ENCODE results near the gene TPRN. TPM values are rescaled to one million over a fixed set of nuclear protein-coding genes. Genes with fewer than 3 reads are reported as not detected.

TPRN gene
- total and polyA plus RNA-seq, 9 of the 15 experiments (the other 6 are each of a cell fraction or from before 2014, with no cell fraction given) = 0.31 to 31.9 (median 4.4) TPM

- H3K27me3 ChIP-seq (ENCODE audit: control insufficient read depth in 2 of 2, insufficient read depth in 2 of 2, low read length in 2 of 2) = peaks cover 29 to 55% of the 10 kb centered on the region in 2 experiments; a peak in 4 of 5 replicates
- no TSS peak for BruUV-seq (replicated peaks)
- no peaks in the 10 kb centered on the region for H3K79me2 ChIP-seq (ENCODE audit: control insufficient read depth, insufficient read depth, low read length)
- H3K4me3 ChIP-seq = no peak overlapping the region
- no peak overlapping the region; a peak in 1 of 4 replicates for H3K9ac ChIP-seq (ENCODE audit: insufficient read depth in 1 of 2, low read depth in 2 of 2, low read length in 2 of 2)
- peaks cover 0 to 98% of the 10 kb centered on the region in 2 experiments; a peak in 2 of 5 replicates for H3K4me1 ChIP-seq (replicated peaks in 1 of 2; ENCODE audit: control insufficient read depth in 2 of 2, insufficient read depth in 2 of 2, low read length in 2 of 2)
- no peaks in the 10 kb centered on the region for H3K9me1 ChIP-seq (ENCODE audit: control insufficient read depth, insufficient read depth, low read length)
- no peaks in the 10 kb centered on the region; the same call in 1 of the 2 replicates for H4K20me1 ChIP-seq (replicated peaks; ENCODE audit: control insufficient read depth, insufficient read depth, low read length)
- DNase-seq (ENCODE audit: extremely low read depth in 1 of 4, low spot score in 3 of 4) = no peak
- H3K4me2 ChIP-seq (ENCODE audit: insufficient read depth, low read length) = no peak overlapping the region
- no peak for FAIRE-seq
- TF ChIP-seq THAP12 (CRISPR knock-in tag; IDR thresholded peaks at IDR 0.05) = no peak
- TF ChIP-seq USF2 (CRISPR knock-in tag; IDR thresholded peaks at IDR 0.05) = peak; percentile 16; the same call in 1 of the 2 replicates
- no peak for ATAC-seq
- ChIA-PET POLR2A (interaction anchor here (0.5 to 1.4 kb wide), 5 partner anchors 9 to 310 kb away, joined by 3 to 4 read pairs (median 3); no protein-coding TSS in a partner anchor), CTCF (ENCODE audit: low intra/inter-chr PET ratio) (no interaction called here)
- H3K27ac ChIP-seq (ENCODE audit: extremely low read depth, low read depth, low read length) = no peak overlapping the region
- no peaks in the 10 kb centered on the region for H3K36me3 ChIP-seq (ENCODE audit: control insufficient read depth, insufficient read depth, low read length)
- in situ Hi-C loops (cut with MboI) (no loop called here), intact Hi-C loops (cut with micrococcal nuclease) (no loop called here)
- H2AFZ ChIP-seq (ENCODE audit: low read depth, low read length) = no peak overlapping the region
- 16% methylated on average over 17 of the region's 22 CpGs for WGBS (ENCODE audit: insufficient coverage, low coverage, missing lambda C conversion rate)
- no peaks in the 10 kb centered on the region for H3K9me3 ChIP-seq (replicated peaks; ENCODE audit: control insufficient read depth, insufficient read depth, low read depth, low read length)
Measured at GRCh38 chr9:137166380-137167229, 33.9 kb downstream of the TPRN start.
